Activated CD4-positive, alpha-beta T cell treated with anti-CD3 and anti-CD28 coated beads for 36 hours (primary cell): ENCODE results near the gene ARPC4. TPM values are rescaled to one million over a fixed set of nuclear protein-coding genes. Genes with fewer than 3 reads are reported as not detected.
A peak's percentile ranks its signal among the peaks of the same experiment; 100 is the strongest.

Experiments used
- ATAC-seq: fragments of 200-7000 bp; cut with Tn5 transposase; one replicate; pipeline ENCODE4 v1.10.0; 2021; ENCODE audit warnings: mild to moderate bottlenecking, moderate library complexity
- CTCF ChIA-PET: fragments of 350-600 bp; sonication (Branson Sonifier 250); formaldehyde crosslinking; loops from one replicate; lab custom pipeline; 2021; ENCODE audit warnings: antibody characterized with exemption; lab: Charles Lee
- POLR2A ChIA-PET: fragments of 350-600 bp; sonication (Branson Sonifier 250); formaldehyde crosslinking; loops from one replicate; lab custom pipeline; 2021; ENCODE audit warnings: antibody characterized with exemption, inconsistent platforms; lab: Charles Lee
- DNase-seq: peaks from one replicate; pipeline ENCODE4 v3.0.0-alpha.2; 2020
- H3K27ac Mint-ChIP-seq: one replicate; pipeline ENCODE4 v1.8.0; 2021; ENCODE audit warnings: mixed read lengths
- H3K27me3 Mint-ChIP-seq: one replicate; pipeline ENCODE4 v1.8.0; 2021; ENCODE audit warnings: mixed read lengths
- H3K36me3 Mint-ChIP-seq: one replicate; pipeline ENCODE4 v1.8.0; 2021; ENCODE audit warnings: low read depth, mixed read lengths
- H3K4me1 Mint-ChIP-seq: one replicate; pipeline ENCODE4 v1.8.0; 2021; ENCODE audit warnings: mixed read lengths
- H3K4me3 Mint-ChIP-seq: one replicate; pipeline ENCODE4 v1.8.0; 2021; ENCODE audit warnings: mild to moderate bottlenecking, moderate library complexity, mixed read lengths
- H3K9me3 Mint-ChIP-seq: one replicate; pipeline ENCODE4 v1.8.0; 2021; ENCODE audit warnings: low read depth, mixed read lengths
- intact Hi-C, 2 experiments: fragments of 100-400 bp; cut with DNase I in 1 of 2; cut with micrococcal nuclease in 1 of 2; formaldehyde crosslinking; loops; one replicate each; pipeline versions ENCODE4 v1.14.2 to v1.15.1; 2022 to 2024; cut with DNase I, micrococcal nuclease
- total RNA-seq, 2 experiments: library from RNA; stranded (reverse); gene quantifications; one replicate each; pipeline ENCODE4 v1.2.3, GENCODE V29; 2021

Gene ARPC4
- total RNA-seq: 100 to 1,000 TPM; 164 to 231 TPM

GRCh38 chr3:9792405-9793160, at the start of gene ARPC4, which contains the start of gene TADA3:
Gene ARPC4 (plus strand): TSS chr3:9793082. CDS start chr3:9793122, 40 bp downstream.
Gene TADA3 (minus strand): TSS chr3:9792473. CDS start chr3:9791466, 1,007 bp downstream.
- Mint-ChIP-seq H3K4me3 (peak within 1 kb of the TSS; percentile 99), H3K4me1 (peaks cover 73% of the 10 kb centered on the region)

GRCh38 chr3:9743548-9743947, 49.3 kb upstream of the ARPC4 start:
- no peaks in the 10 kb centered on the region for H3K27me3 Mint-ChIP-seq
- peaks cover 80% of the 10 kb centered on the region for H3K36me3 Mint-ChIP-seq
- ChIA-PET CTCF (interaction anchor here (1.0 to 2.1 kb wide), 2 partner anchors 13 to 360 kb away, joined by 3 to 4 read pairs; no protein-coding TSS in a partner anchor), POLR2A (interaction anchor here (0.6 kb wide), 1 partner anchor 97 kb away, joined by 4 read pairs; no protein-coding TSS in a partner anchor)
- no peak for DNase-seq
- no peak overlapping the region for H3K4me3 Mint-ChIP-seq
- no peak overlapping the region for H3K27ac Mint-ChIP-seq
- H3K9me3 Mint-ChIP-seq: no peaks in the 10 kb centered on the region
- peaks cover 12% of the 10 kb centered on the region for H3K4me1 Mint-ChIP-seq
- ATAC-seq: no peak
- intact Hi-C loops: no loop called here

More at GRCh38 chr3:9792405-9793160, at the start of gene ARPC4, which contains the start of gene TADA3:
- ChIA-PET POLR2A (interaction anchor here (0.6 to 1.5 kb wide), 11 partner anchors 10 to 430 kb away, joined by 3 to 13 read pairs (median 5); partner anchors contain the start of genes CAMK1, EMC3, OGG1 and THUMPD3), CTCF (interaction anchor here (0.6 to 2.0 kb wide), 11 partner anchors 11 to 439 kb away, joined by 3 to 11 read pairs (median 5); partner anchors contain the start of gene BRPF1)
- Mint-ChIP-seq H3K9me3 (no peaks in the 10 kb centered on the region), H3K27me3 (no peaks in the 10 kb centered on the region), H3K36me3 (peaks cover 67% of the 10 kb centered on the region), H3K27ac (peak within 1 kb of the TSS; percentile 100)
- peak; percentile 95 for DNase-seq
- intact Hi-C loops: loop anchor here (1.0 to 5.0 kb wide), 21 partner anchors 14 to 1850 kb away; partner anchors contain the start of genes BRPF1 (in 2 of the 2), JAGN1 (in 2 of the 2), MTMR14 (in 2 of the 2) and SETD5 (in 2 of the 2)
- ATAC-seq: peak; percentile 79

GRCh38 chr3:9744162-9744561, 48.7 kb upstream of the ARPC4 start:
- CTCF ChIA-PET: interaction anchor here (0.7 to 2.1 kb wide), 3 partner anchors 11 to 519 kb away, joined by 4 read pairs; no protein-coding TSS in a partner anchor
- peaks cover 15% of the 10 kb centered on the region for H3K4me1 Mint-ChIP-seq
- intact Hi-C loops: no loop called here
- DNase-seq (no peak), ATAC-seq (no peak)
- H3K9me3 Mint-ChIP-seq: no peaks in the 10 kb centered on the region
- peaks cover 80% of the 10 kb centered on the region for H3K36me3 Mint-ChIP-seq
- H3K4me3 Mint-ChIP-seq: no peak overlapping the region
- no peaks in the 10 kb centered on the region for H3K27me3 Mint-ChIP-seq
- no peak overlapping the region for H3K27ac Mint-ChIP-seq
- POLR2A ChIA-PET: no interaction called here

GRCh38 chr3:9745521-9745920, 47.4 kb upstream of the ARPC4 start:
- H3K27ac Mint-ChIP-seq: no peak overlapping the region
- H3K36me3 Mint-ChIP-seq: peaks cover 70% of the 10 kb centered on the region
- H3K27me3 Mint-ChIP-seq: no peaks in the 10 kb centered on the region
- intact Hi-C loops: no loop called here
- no peak overlapping the region for H3K4me3 Mint-ChIP-seq
- no peak for DNase-seq
- ChIA-PET POLR2A (no interaction called here), CTCF (interaction anchor here (0.6 kb wide), 1 partner anchor 30 kb away, joined by 5 read pairs; no protein-coding TSS in a partner anchor)
- ATAC-seq: no peak
- H3K4me1 Mint-ChIP-seq: peaks cover 20% of the 10 kb centered on the region
- no peaks in the 10 kb centered on the region for H3K9me3 Mint-ChIP-seq

- ChIA-PET POLR2A (no interaction called here), CTCF (interaction anchor here (0.6 kb wide), 1 partner anchor 62 kb away, joined by 3 read pairs; no protein-coding TSS in a partner anchor)
- H3K27me3 Mint-ChIP-seq: no peaks in the 10 kb centered on the region
- H3K27ac Mint-ChIP-seq: peak overlapping the region; percentile 55
- H3K4me3 Mint-ChIP-seq: no peak overlapping the region
- DNase-seq (no peak), ATAC-seq (no peak)
- peaks cover 26% of the 10 kb centered on the region for H3K4me1 Mint-ChIP-seq
- no peaks in the 10 kb centered on the region for H3K9me3 Mint-ChIP-seq
- intact Hi-C loops: no loop called here
- H3K36me3 Mint-ChIP-seq: peaks cover 67% of the 10 kb centered on the region
Measured at GRCh38 chr3:9746330-9746729, 46.6 kb upstream of the ARPC4 start.

- H3K36me3 Mint-ChIP-seq: peaks cover 70% of the 10 kb centered on the region
- POLR2A ChIA-PET: no interaction called here
- intact Hi-C loops: no loop called here
- no peak overlapping the region for H3K4me3 Mint-ChIP-seq
- no peak for ATAC-seq
- no peaks in the 10 kb centered on the region for H3K9me3 Mint-ChIP-seq
- H3K27me3 Mint-ChIP-seq: no peaks in the 10 kb centered on the region
- CTCF ChIA-PET: no interaction called here
- H3K4me1 Mint-ChIP-seq: peaks cover 35% of the 10 kb centered on the region
- DNase-seq: no peak
- peak overlapping the region; percentile 55 for H3K27ac Mint-ChIP-seq
Measured at GRCh38 chr3:9747267-9747666, 45.6 kb upstream of the ARPC4 start.

- intact Hi-C loops: no loop called here
- ChIA-PET POLR2A (interaction anchor here (2.7 kb wide), 1 partner anchor 15 kb away, joined by 11 read pairs; no protein-coding TSS in a partner anchor), CTCF (interaction anchor here (0.7 to 1.2 kb wide), 2 partner anchors 15 to 21 kb away, joined by 3 to 7 read pairs; no protein-coding TSS in a partner anchor)
- no peaks in the 10 kb centered on the region for H3K27me3 Mint-ChIP-seq
- no peak overlapping the region for H3K4me3 Mint-ChIP-seq
- peaks cover 64% of the 10 kb centered on the region for H3K36me3 Mint-ChIP-seq
- DNase-seq (no peak), ATAC-seq (no peak)
- no peaks in the 10 kb centered on the region for H3K9me3 Mint-ChIP-seq
- H3K4me1 Mint-ChIP-seq: peaks cover 35% of the 10 kb centered on the region
- H3K27ac Mint-ChIP-seq: no peak overlapping the region
Measured at GRCh38 chr3:9748031-9748430, 44.9 kb upstream of the ARPC4 start.

GRCh38 chr3:9749296-9749644, 43.6 kb upstream of the ARPC4 start:
- DNase-seq (no peak), ATAC-seq (no peak)
- H3K4me3 Mint-ChIP-seq: peak overlapping the region; percentile 87
- H3K36me3 Mint-ChIP-seq: peaks cover 59% of the 10 kb centered on the region
- intact Hi-C loops: loop anchor here (1.0 kb wide), 4 partner anchors 18 to 184 kb away; partner anchors contain the start of genes BRPF1 (in 2 of the 2), CRELD1 (in 1 of the 2), MTMR14 (in 1 of the 2) and TADA3 (in 1 of the 2)
- POLR2A ChIA-PET: interaction anchor here (0.9 to 2.7 kb wide), 4 partner anchors 17 to 145 kb away, joined by 3 to 11 read pairs (median 4); partner anchors contain the start of genes ARPC4, CAMK1 and TADA3
- H3K27me3 Mint-ChIP-seq: no peaks in the 10 kb centered on the region
- H3K4me1 Mint-ChIP-seq: peaks cover 39% of the 10 kb centered on the region
- CTCF ChIA-PET: interaction anchor here (0.7 to 4.2 kb wide), 5 partner anchors 17 to 246 kb away, joined by 3 to 20 read pairs (median 6); partner anchors contain the start of genes BRPF1 and CAMK1
- H3K27ac Mint-ChIP-seq: peak overlapping the region; percentile 91
- H3K9me3 Mint-ChIP-seq: no peaks in the 10 kb centered on the region

- Mint-ChIP-seq H3K27me3 (no peaks in the 10 kb centered on the region), H3K36me3 (peaks cover 59% of the 10 kb centered on the region), H3K9me3 (no peaks in the 10 kb centered on the region), H3K4me3 (peak within 1 kb of the TSS; percentile 87), H3K27ac (peak within 1 kb of the TSS; percentile 91), H3K4me1 (peaks cover 46% of the 10 kb centered on the region)
- ChIA-PET POLR2A (interaction anchor here (0.5 to 2.7 kb wide), 7 partner anchors 17 to 361 kb away, joined by 3 to 11 read pairs (median 4); partner anchors contain the start of genes ARPC4, CAMK1, MTMR14 and TADA3), CTCF (interaction anchor here (0.6 to 4.2 kb wide), 8 partner anchors 18 to 246 kb away, joined by 3 to 20 read pairs (median 4); partner anchors contain the start of genes BRPF1 and CAMK1)
- DNase-seq (peak; percentile 98), ATAC-seq (peak; percentile 94)
- intact Hi-C loops: loop anchor here (1.0 to 5.0 kb wide), 12 partner anchors 19 to 365 kb away; partner anchors contain the start of genes BRPF1 (in 2 of the 2), TADA3 (in 2 of the 2), BRK1 (in 1 of the 2) and CAMK1 (in 1 of the 2)
Measured at GRCh38 chr3:9749645-9750555, 43.0 kb upstream of the ARPC4 start, which contains the start of gene OGG1. Gene OGG1 (plus strand): TSS chr3:9749952. CDS start chr3:9750287, 335 bp downstream.
